ENCODE measurements around the gene CNTN1.

Gene CNTN1

GRCh38 chr12:40647651-40648050 is 44.6 kb upstream of the CNTN1 start:
- no peak for DNase-seq (ENCODE audit: low read depth)
- no peak overlapping the region for H3K4me3 ChIP-seq (ENCODE audit: low read length)
- TF ChIP-seq CTCF (conservative IDR thresholded peaks at IDR 0.05; ENCODE audit: low read depth, low read length): no peak

- H3K4me3 ChIP-seq (ENCODE audit: low read length): no peak overlapping the region
- TF ChIP-seq CTCF (conservative IDR thresholded peaks at IDR 0.05; ENCODE audit: low read depth, low read length): no peak
- DNase-seq (ENCODE audit: low read depth): no peak
These were observed 43.7 kb upstream of the CNTN1 start for GRCh38 chr12:40648519-40648918.

GRCh38 chr12:40650038-40650704 is 42.1 kb upstream of the CNTN1 start:
- no peak for TF ChIP-seq CTCF (conservative IDR thresholded peaks at IDR 0.05; ENCODE audit: low read depth, low read length)
- H3K4me3 ChIP-seq (ENCODE audit: low read length): no peak overlapping the region
- no peak for DNase-seq (ENCODE audit: low read depth)

GRCh38 chr12:40655451-40655850 is 36.8 kb upstream of the CNTN1 start:
- H3K4me3 ChIP-seq (ENCODE audit: low read length): no peak overlapping the region
- no peak for DNase-seq (ENCODE audit: low read depth)
- no peak for TF ChIP-seq CTCF (conservative IDR thresholded peaks at IDR 0.05; ENCODE audit: low read depth, low read length)

GRCh38 chr12:40662366-40662765 is 29.9 kb upstream of the CNTN1 start:
- TF ChIP-seq CTCF (conservative IDR thresholded peaks at IDR 0.05; ENCODE audit: low read depth, low read length): no peak
- DNase-seq (ENCODE audit: low read depth): no peak
- H3K4me3 ChIP-seq (ENCODE audit: low read length): no peak overlapping the region

GRCh38 chr12:40663781-40664180 is 28.5 kb upstream of the CNTN1 start:
- no peak overlapping the region for H3K4me3 ChIP-seq (ENCODE audit: low read length)
- TF ChIP-seq CTCF (conservative IDR thresholded peaks at IDR 0.05; ENCODE audit: low read depth, low read length): no peak
- DNase-seq (ENCODE audit: low read depth): no peak

GRCh38 chr12:40668099-40668529 is 24.1 kb upstream of the CNTN1 start:
- no peak for DNase-seq (ENCODE audit: low read depth)
- no peak for TF ChIP-seq CTCF (conservative IDR thresholded peaks at IDR 0.05; ENCODE audit: low read depth, low read length)
- no peak overlapping the region for H3K4me3 ChIP-seq (ENCODE audit: low read length)

Data from retinal pigment epithelial cell (primary cell).